Fibroblast of villous mesenchyme (primary cell): ENCODE data around the gene SPSB2. TPM values are rescaled to one million over a fixed set of nuclear protein-coding genes. Genes with fewer than 3 reads are reported as not detected.

Experiments used
- DNase-seq: peaks from one replicate; pipeline ENCODE4 v3.0.0-alpha.2; 2010; ENCODE audit warnings: low read depth
- H3K4me3 ChIP-seq: 2 replicates; pipeline ENCODE4 v1.5.1; 2011; ENCODE audit warnings: low read depth, mild to moderate bottlenecking, low read length
- CTCF ChIP-seq: IDR thresholded peaks from 2 replicates; pipeline ENCODE4 v1.5.1; 2012; ENCODE audit warnings: low read depth, mild to moderate bottlenecking, low read length; ENCODE audit not compliant: insufficient read depth
- total RNA-seq: library from RNA; depleted of rRNA; stranded (reverse); fragments of >200 nt; gene quantifications from 2 replicates; pipeline ENCODE4 v1.2.3, GENCODE V29; 2012

SPSB2 gene
- total RNA-seq, 1 donor, result 6.0 TPM

- DNase-seq, result no peak
- H3K4me3 ChIP-seq, result peak overlapping the region; percentile 76
- no peak for TF ChIP-seq CTCF
These were observed 32.4 kb upstream of the SPSB2 start for GRCh38 chr12:6905414-6906040.

- peak within 1 kb of the TSS; percentile 76 for H3K4me3 ChIP-seq
- TF ChIP-seq CTCF, result no peak
- peak; percentile 94 for DNase-seq
These were observed 31.5 kb upstream of the SPSB2 start, which contains the start of gene LRRC23 for GRCh38 chr12:6904280-6905276. TSS of gene LRRC23 (plus strand) at chr12:6904822. CDS start at chr12:6905634, 812 bp downstream.

GRCh38 chr12:6903722-6904121 lies 30.6 kb upstream of the SPSB2 start:
- no peak overlapping the region for H3K4me3 ChIP-seq
- TF ChIP-seq CTCF, result no peak
- DNase-seq, result no peak

- H3K4me3 ChIP-seq, result no peak overlapping the region
- no peak for TF ChIP-seq CTCF
- no peak for DNase-seq
These were observed 29.3 kb upstream of the SPSB2 start for GRCh38 chr12:6902448-6902847.

GRCh38 chr12:6899837-6900519 lies 26.9 kb upstream of the SPSB2 start:
- peak; percentile 57 for DNase-seq
- no peak overlapping the region for H3K4me3 ChIP-seq
- TF ChIP-seq CTCF, result no peak

GRCh38 chr12:6899427-6899826 lies 26.3 kb upstream of the SPSB2 start:
- DNase-seq, result no peak
- no peak overlapping the region for H3K4me3 ChIP-seq
- no peak for TF ChIP-seq CTCF
